Smooth muscle cell (in vitro differentiated cells): ENCODE data around the gene ZSCAN22. TPM values are rescaled to one million over a fixed set of nuclear protein-coding genes. Genes with fewer than 3 reads are reported as not detected.
"Not testable (repeated sequence)": the region's sequence is repeated elsewhere in the genome, so short reads cannot be mapped to it uniquely, and the experiment has no call there.

Source experiments
- DNase-seq: peaks from one replicate; lab custom pipeline; 2025; ENCODE audit not compliant: unreplicated experiment; lab: John Stamatoyannopoulos, UW
- H2AFZ ChIP-seq: fragments of 200-600 bp; sonication (generic); 2 replicates; pipeline ENCODE4 v1.6.0; 2016; ENCODE audit warnings: antibody characterized with exemption, low read depth, mild to moderate bottlenecking
- H3F3A ChIP-seq: fragments of 200-600 bp; sonication (generic); 2 replicates; pipeline ENCODE4 v1.6.0; 2017; ENCODE audit warnings: antibody characterized with exemption, low read depth
- H3K27ac ChIP-seq: fragments of 200-600 bp; sonication (generic); 2 replicates; pipeline ENCODE4 v1.5.1; 2016; ENCODE audit warnings: low read depth, mild to moderate bottlenecking
- H3K27me3 ChIP-seq: fragments of 200-600 bp; sonication (generic); 2 replicates; pipeline ENCODE4 v1.6.1; 2016; ENCODE audit warnings: low read depth, mild to moderate bottlenecking
- H3K36me3 ChIP-seq: fragments of 200-600 bp; sonication (generic); 2 replicates; pipeline ENCODE4 v1.5.1; 2016; ENCODE audit warnings: low read depth
- H3K4me1 ChIP-seq: fragments of 200-600 bp; sonication (generic); 2 replicates; pipeline ENCODE4 v1.5.1; 2016; ENCODE audit warnings: low read depth
- H3K4me2 ChIP-seq: fragments of 200-600 bp; sonication (generic); 2 replicates; pipeline ENCODE4 v1.6.0; 2016; ENCODE audit warnings: mild to moderate bottlenecking
- H3K4me3 ChIP-seq: fragments of 200-600 bp; sonication (generic); 2 replicates; pipeline ENCODE4 v1.5.1; 2016; ENCODE audit warnings: mild to moderate bottlenecking
- H3K79me2 ChIP-seq: fragments of 200-600 bp; sonication (generic); 2 replicates; pipeline ENCODE4 v1.6.0; 2016; ENCODE audit warnings: low read depth, mild to moderate bottlenecking
- H3K9ac ChIP-seq: fragments of 200-600 bp; sonication (generic); 2 replicates; pipeline ENCODE4 v1.6.0; 2016; ENCODE audit warnings: low read depth
- H3K9me3 ChIP-seq: fragments of 200-600 bp; sonication (generic); replicated peaks from 2 replicates; pipeline ENCODE4 v1.5.1; 2016; ENCODE audit warnings: low read depth
- H4K20me1 ChIP-seq: fragments of 200-600 bp; sonication (generic); 2 replicates; pipeline ENCODE4 v1.6.0; 2016; ENCODE audit warnings: low read depth
- CTCF ChIP-seq: fragments of 200-600 bp; sonication (generic); IDR thresholded peaks from 2 replicates; pipeline ENCODE4 v1.5.1; 2017; ENCODE audit warnings: borderline replicate concordance, mild to moderate bottlenecking, antibody characterized with exemption; ENCODE audit not compliant: insufficient read depth, poor library complexity, severe bottlenecking
- WGBS: methylation state at CpG from one replicate; pipeline ENCODE4 v1.1.7; 2016; ENCODE audit warnings: low lambda C conversion rate; 5-methylcytosine and 5-hydroxymethylcytosine counted together
- polyA plus RNA-seq: library from polyadenylated mRNA; unstranded; fragments of >200 nt; fragmentation: Nextera tagmentation; extraction: Ambion mirVana; gene quantifications from 2 replicates; pipeline ENCODE4 v1.2.1, GENCODE V29; 2016
- total RNA-seq: library from RNA; depleted of rRNA; stranded (reverse); fragments of >200 nt; gene quantifications from 2 replicates; pipeline ENCODE4 v1.2.3, GENCODE V29; 2014

The ZSCAN22 gene
- total and polyA plus RNA-seq, 2 experiments from 2014 or later: 1.7 to 2.4 TPM

- WGBS: 52% methylated on average over 13 of the region's 13 CpGs
- not testable (repeated sequence) for H3K4me3 ChIP-seq, H2AFZ ChIP-seq, H3K4me2 ChIP-seq, H3K27me3 ChIP-seq, H3F3A ChIP-seq, H3K9me3 ChIP-seq, H3K4me1 ChIP-seq, H3K27ac ChIP-seq, DNase-seq, H3K9ac ChIP-seq
- peak; percentile 45 for TF ChIP-seq CTCF
- H3K36me3 ChIP-seq: peaks cover 20% of the 10 kb centered on the region
- H3K79me2 ChIP-seq: peaks cover 18% of the 10 kb centered on the region
- peaks cover 50% of the 10 kb centered on the region for H4K20me1 ChIP-seq
These were observed 16.1 kb upstream of the ZSCAN22 start for GRCh38 chr19:58310685-58311084.

- peaks cover 20% of the 10 kb centered on the region for H3K36me3 ChIP-seq
These were observed 15.4 kb upstream of the ZSCAN22 start for GRCh38 chr19:58311345-58311865.

GRCh38 chr19:58315580-58315979 is 11.2 kb upstream of the ZSCAN22 start:
- no peak overlapping the region for H2AFZ ChIP-seq
- H4K20me1 ChIP-seq: peaks cover 89% of the 10 kb centered on the region
- peaks cover 12% of the 10 kb centered on the region for H3K36me3 ChIP-seq
- no peak overlapping the region for H3K4me2 ChIP-seq
- no peak overlapping the region for H3K4me3 ChIP-seq
- H3K4me1 ChIP-seq: no peaks in the 10 kb centered on the region
- H3K9ac ChIP-seq: no peak overlapping the region
- no peaks in the 10 kb centered on the region for H3K79me2 ChIP-seq
- no peak for TF ChIP-seq CTCF
- H3F3A ChIP-seq: no peaks in the 10 kb centered on the region
- H3K27ac ChIP-seq: no peak overlapping the region
- DNase-seq: no peak
- 92% methylated on average over 2 of the region's 2 CpGs for WGBS
- no peaks in the 10 kb centered on the region for H3K9me3 ChIP-seq
- no peaks in the 10 kb centered on the region for H3K27me3 ChIP-seq

More at GRCh38 chr19:58311345-58311865, 15.4 kb upstream of the ZSCAN22 start:
- H3K27ac ChIP-seq: no peak overlapping the region
- H3K9ac ChIP-seq: no peak overlapping the region
- no peaks in the 10 kb centered on the region for H3K4me1 ChIP-seq
- H3K79me2 ChIP-seq: peaks cover 11% of the 10 kb centered on the region
- no peak overlapping the region for H3K4me3 ChIP-seq
- no peak for TF ChIP-seq CTCF
- H4K20me1 ChIP-seq: peaks cover 58% of the 10 kb centered on the region
- H3K4me2 ChIP-seq: no peak overlapping the region
- no peaks in the 10 kb centered on the region for H3F3A ChIP-seq
- no peaks in the 10 kb centered on the region for H3K9me3 ChIP-seq
- H3K27me3 ChIP-seq: no peaks in the 10 kb centered on the region
- no peak overlapping the region for H2AFZ ChIP-seq
- DNase-seq: no peak
- 94% methylated on average over 7 of the region's 7 CpGs for WGBS

GRCh38 chr19:58317476-58318072 is 9.2 kb upstream of the ZSCAN22 start:
- Histone ChIP-seq H3K36me3 (peaks cover 8% of the 10 kb centered on the region), H3K4me3 (no peak overlapping the region), H3K4me2 (no peak overlapping the region), H3K9ac (no peak overlapping the region), H3F3A (no peaks in the 10 kb centered on the region), H3K9me3 (no peaks in the 10 kb centered on the region), H3K27me3 (no peaks in the 10 kb centered on the region), H2AFZ (no peak overlapping the region), H3K79me2 (no peaks in the 10 kb centered on the region), H4K20me1 (peaks cover 88% of the 10 kb centered on the region), H3K4me1 (no peaks in the 10 kb centered on the region), H3K27ac (no peak overlapping the region)
- no peak for TF ChIP-seq CTCF
- 78% methylated on average over 7 of the region's 7 CpGs for WGBS
- DNase-seq: no peak
